ENCODE measurements around the gene KMT2A.
A peak's percentile ranks its signal among the peaks of the same experiment; 100 is the strongest.

The KMT2A gene

GRCh38 chr11:118448294-118448693, 12.0 kb downstream of the KMT2A start:
- H3K4me2 ChIP-seq (ENCODE audit: low read depth, low read length), result peak overlapping the region; percentile 5; the same call in 1 of the 2 replicates
- H3K4me1 ChIP-seq (ENCODE audit: low read length), result peaks cover 11% of the 10 kb centered on the region
- DNase-seq, result no peak
- H3F3A ChIP-seq (ENCODE audit: insufficient read depth, low read length), result peaks cover 2% of the 10 kb centered on the region; the same call in 1 of the 2 replicates
- no peak overlapping the region for H3K9ac ChIP-seq (ENCODE audit: low read length)
- H3K9me3 ChIP-seq (replicated peaks; ENCODE audit: insufficient read depth, low read length), result no peaks in the 10 kb centered on the region
- H2AFZ ChIP-seq (ENCODE audit: low read length), result no peak overlapping the region
- no peaks in the 10 kb centered on the region for H3K27me3 ChIP-seq (replicated peaks; ENCODE audit: insufficient read depth, low read length)
- no peaks in the 10 kb centered on the region for H3K36me3 ChIP-seq (replicated peaks; ENCODE audit: insufficient read depth, low read length)
- TF ChIP-seq EZH2 (optimal IDR thresholded peaks at IDR 0.05; ENCODE audit: low read depth, low read length) (no peak), EZH2phosphoT487 (IDR thresholded peaks at IDR 0.05; ENCODE audit: low read length) (no peak), CTCF (IDR thresholded peaks at IDR 0.05; ENCODE audit: low read length) (no peak)
- H4K20me1 ChIP-seq (ENCODE audit: insufficient read depth, low read length), result peaks cover 10% of the 10 kb centered on the region; the same call in 1 of the 2 replicates
- no peaks in the 10 kb centered on the region for H3K9me2 ChIP-seq (replicated peaks; ENCODE audit: insufficient read depth, low read length)
- H3K4me3 ChIP-seq (ENCODE audit: low read length), result no peak overlapping the region
- H3K79me2 ChIP-seq (ENCODE audit: low read length), result peaks cover 94% of the 10 kb centered on the region
- peak overlapping the region; percentile 11; the same call in 1 of the 2 replicates for H3K27ac ChIP-seq (ENCODE audit: low read length)

- Histone ChIP-seq H3K36me3 (replicated peaks; ENCODE audit: insufficient read depth, low read length) (no peaks in the 10 kb centered on the region), H2AFZ (ENCODE audit: low read length) (no peak overlapping the region), H4K20me1 (ENCODE audit: insufficient read depth, low read length) (0 out of 2 replicates have a peak, but pooled peaks cover under 1% of the 10 kb centered on the region), H3K9me3 (replicated peaks; ENCODE audit: insufficient read depth, low read length) (no peaks in the 10 kb centered on the region), H3K4me1 (ENCODE audit: low read length) (peaks cover 11% of the 10 kb centered on the region), H3K9ac (ENCODE audit: low read length) (no peak overlapping the region), H3K9me2 (replicated peaks; ENCODE audit: insufficient read depth, low read length) (no peaks in the 10 kb centered on the region), H3K79me2 (ENCODE audit: low read length) (peaks cover 94% of the 10 kb centered on the region), H3K27ac (ENCODE audit: low read length) (no peak overlapping the region), H3K4me2 (ENCODE audit: low read depth, low read length) (no peak overlapping the region), H3F3A (ENCODE audit: insufficient read depth, low read length) (peaks cover 2% of the 10 kb centered on the region; the same call in 1 of the 2 replicates), H3K27me3 (replicated peaks; ENCODE audit: insufficient read depth, low read length) (no peaks in the 10 kb centered on the region), H3K4me3 (ENCODE audit: low read length) (no peak overlapping the region)
- TF ChIP-seq CTCF (IDR thresholded peaks at IDR 0.05; ENCODE audit: low read length) (no peak), EZH2 (optimal IDR thresholded peaks at IDR 0.05; ENCODE audit: low read depth, low read length) (no peak), EZH2phosphoT487 (IDR thresholded peaks at IDR 0.05; ENCODE audit: low read length) (no peak)
- no peak for DNase-seq
Observed at GRCh38 chr11:118449316-118449918, 13.1 kb downstream of the KMT2A start.

- TF ChIP-seq CTCF (IDR thresholded peaks at IDR 0.05; ENCODE audit: low read length) (no peak), EZH2 (optimal IDR thresholded peaks at IDR 0.05; ENCODE audit: low read depth, low read length) (no peak), EZH2phosphoT487 (IDR thresholded peaks at IDR 0.05; ENCODE audit: low read length) (no peak)
- peaks cover 11% of the 10 kb centered on the region for H3K4me1 ChIP-seq (ENCODE audit: low read length)
- H3K4me2 ChIP-seq (ENCODE audit: low read depth, low read length), result no peak overlapping the region
- no peak overlapping the region for H2AFZ ChIP-seq (ENCODE audit: low read length)
- DNase-seq, result no peak
- no peaks in the 10 kb centered on the region for H3K27me3 ChIP-seq (replicated peaks; ENCODE audit: insufficient read depth, low read length)
- H3K4me3 ChIP-seq (ENCODE audit: low read length), result no peak overlapping the region
- no peaks in the 10 kb centered on the region for H3K36me3 ChIP-seq (replicated peaks; ENCODE audit: insufficient read depth, low read length)
- H3K9me3 ChIP-seq (replicated peaks; ENCODE audit: insufficient read depth, low read length), result no peaks in the 10 kb centered on the region
- H3F3A ChIP-seq (ENCODE audit: insufficient read depth, low read length), result peaks cover 2% of the 10 kb centered on the region; the same call in 1 of the 2 replicates
- no peak overlapping the region for H3K9ac ChIP-seq (ENCODE audit: low read length)
- no peaks in the 10 kb centered on the region for H4K20me1 ChIP-seq (ENCODE audit: insufficient read depth, low read length)
- H3K27ac ChIP-seq (ENCODE audit: low read length), result no peak overlapping the region
- H3K79me2 ChIP-seq (ENCODE audit: low read length), result peaks cover 93% of the 10 kb centered on the region
- no peaks in the 10 kb centered on the region for H3K9me2 ChIP-seq (replicated peaks; ENCODE audit: insufficient read depth, low read length)
Observed at GRCh38 chr11:118450451-118450850, 14.2 kb downstream of the KMT2A start.
